Astrocyte of the cerebellum (primary cell): ENCODE data around the gene KCNT2.

Experiments used
- DNase-seq: peaks from one replicate; pipeline ENCODE4 v3.0.0-alpha.2; 2011; ENCODE audit warnings: low read depth
- H3K4me3 ChIP-seq: 2 replicates; pipeline ENCODE4 v1.5.1; 2011; ENCODE audit warnings: mild to moderate bottlenecking, low read depth, low read length, moderate library complexity
- CTCF ChIP-seq: IDR thresholded peaks from 2 replicates; pipeline ENCODE4 v1.5.1; 2012; ENCODE audit warnings: low read length, low read depth, moderate library complexity, mild to moderate bottlenecking; ENCODE audit errors: missing control alignments
- in situ Hi-C: cut with HindIII; loops from 2 replicates; pipeline ENCODE4 v1.10.0; 2017; ENCODE audit warnings: low sequenced_read_pairs

KCNT2 gene

GRCh38 chr1:196598942-196599748, 9.1 kb downstream of the KCNT2 start:
- H3K4me3 ChIP-seq: no peak overlapping the region
- in situ Hi-C loops: no loop called here
- no peak for DNase-seq
- no peak for TF ChIP-seq CTCF

GRCh38 chr1:196594700-196595099, 13.5 kb downstream of the KCNT2 start:
- H3K4me3 ChIP-seq: no peak overlapping the region
- in situ Hi-C loops: no loop called here
- no peak for DNase-seq
- TF ChIP-seq CTCF: no peak

- TF ChIP-seq CTCF: no peak
- H3K4me3 ChIP-seq: no peak overlapping the region
- in situ Hi-C loops: no loop called here
- DNase-seq: no peak
Observed at GRCh38 chr1:196593955-196594354, 14.3 kb downstream of the KCNT2 start.

GRCh38 chr1:196590959-196591358, 17.3 kb downstream of the KCNT2 start:
- no peak for TF ChIP-seq CTCF

GRCh38 chr1:196590012-196590708, 18.1 kb downstream of the KCNT2 start:
- in situ Hi-C loops: no loop called here
- TF ChIP-seq CTCF: no peak
- H3K4me3 ChIP-seq: no peak overlapping the region
- DNase-seq: no peak

More at GRCh38 chr1:196590959-196591358, 17.3 kb downstream of the KCNT2 start:
- in situ Hi-C loops: no loop called here
- no peak overlapping the region for H3K4me3 ChIP-seq
- no peak for DNase-seq

GRCh38 chr1:196584696-196585095, 23.5 kb downstream of the KCNT2 start:
- in situ Hi-C loops: no loop called here
- H3K4me3 ChIP-seq: no peak overlapping the region
- no peak for TF ChIP-seq CTCF
- no peak for DNase-seq
